Bronchial epithelial cell (primary cell): ENCODE results near the gene ABTB2. TPM values are rescaled to one million over a fixed set of nuclear protein-coding genes. Genes with fewer than 3 reads are reported as not detected.

Experiments
- DNase-seq: peaks from one replicate; pipeline ENCODE4 v3.0.0-alpha.2; 2010; ENCODE audit warnings: low read depth
- FAIRE-seq: peaks from 2 replicates; lab custom pipeline; 2011; peaks lifted over from hg19 to GRCh38; lab: Jason Lieb, UNC
- H3K27me3 ChIP-seq: 2 replicates; pipeline ENCODE4 v1.5.1; 2011; ENCODE audit warnings: low read length; ENCODE audit not compliant: control insufficient read depth, insufficient read depth
- H3K36me3 ChIP-seq: 2 replicates; pipeline ENCODE4 v1.5.1; 2011; ENCODE audit warnings: low read length; ENCODE audit not compliant: control insufficient read depth, insufficient read depth
- H3K4me3 ChIP-seq: 2 replicates; pipeline ENCODE4 v1.5.1; 2011; ENCODE audit warnings: mild to moderate bottlenecking, low read depth, low read length, control low read depth
- total RNA-seq: library from RNA; depleted of rRNA; stranded (reverse); fragments of >200 nt; gene quantifications from 2 replicates; pipeline ENCODE4 v1.2.1, GENCODE V29; 2014
- TF ChIP-seq, protein P1 (sequence below): IDR thresholded peaks from 2 replicates; pipeline ENCODE4 v1.5.1; 2011; ENCODE audit warnings: mild to moderate bottlenecking, moderate library complexity, low read length, control low read depth, inconsistent platforms; ENCODE audit not compliant: insufficient read depth, severe bottlenecking

ABTB2 gene
- total RNA-seq, 1 donor from 2014 or later: 0.53 TPM

DNA sequence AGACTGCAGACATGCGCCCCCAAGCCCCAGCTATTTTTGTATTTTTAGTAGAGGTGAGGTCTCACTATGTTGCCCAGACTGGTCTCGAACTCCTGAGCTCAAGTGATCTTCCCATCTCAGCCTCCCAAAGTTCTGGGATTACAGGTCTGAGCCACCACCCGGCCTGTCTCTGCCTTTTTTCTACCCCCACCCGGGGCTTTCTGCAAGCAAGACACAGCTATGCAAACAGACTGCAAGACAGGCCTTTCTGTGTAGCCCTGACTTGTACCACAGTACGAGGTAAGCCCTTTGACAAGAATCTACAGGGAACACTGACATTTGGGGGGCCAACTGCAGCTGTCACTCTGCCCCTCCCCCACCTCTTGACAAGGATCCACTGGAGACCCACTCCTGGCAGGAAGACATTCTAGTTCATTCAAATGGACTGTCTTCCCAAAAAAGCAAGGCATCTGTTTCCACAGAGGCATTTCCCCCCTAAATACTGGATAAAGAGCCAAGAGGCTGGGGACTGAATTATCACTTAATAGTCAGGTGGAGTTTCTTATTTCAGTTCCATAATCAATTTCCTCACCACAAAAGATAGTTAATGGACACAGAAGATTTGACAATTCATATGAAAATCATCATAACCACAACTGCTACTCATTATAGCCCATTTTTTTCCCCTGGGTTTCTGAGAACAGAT lies 118.2 kb downstream of the ABTB2 start:
- Histone ChIP-seq H3K4me3 (no peak overlapping the region), H3K36me3 (no peaks in the 10 kb centered on the region), H3K27me3 (no peaks in the 10 kb centered on the region)
- FAIRE-seq (no peak), DNase-seq (no peak)
- TF ChIP-seq, protein P1, sequence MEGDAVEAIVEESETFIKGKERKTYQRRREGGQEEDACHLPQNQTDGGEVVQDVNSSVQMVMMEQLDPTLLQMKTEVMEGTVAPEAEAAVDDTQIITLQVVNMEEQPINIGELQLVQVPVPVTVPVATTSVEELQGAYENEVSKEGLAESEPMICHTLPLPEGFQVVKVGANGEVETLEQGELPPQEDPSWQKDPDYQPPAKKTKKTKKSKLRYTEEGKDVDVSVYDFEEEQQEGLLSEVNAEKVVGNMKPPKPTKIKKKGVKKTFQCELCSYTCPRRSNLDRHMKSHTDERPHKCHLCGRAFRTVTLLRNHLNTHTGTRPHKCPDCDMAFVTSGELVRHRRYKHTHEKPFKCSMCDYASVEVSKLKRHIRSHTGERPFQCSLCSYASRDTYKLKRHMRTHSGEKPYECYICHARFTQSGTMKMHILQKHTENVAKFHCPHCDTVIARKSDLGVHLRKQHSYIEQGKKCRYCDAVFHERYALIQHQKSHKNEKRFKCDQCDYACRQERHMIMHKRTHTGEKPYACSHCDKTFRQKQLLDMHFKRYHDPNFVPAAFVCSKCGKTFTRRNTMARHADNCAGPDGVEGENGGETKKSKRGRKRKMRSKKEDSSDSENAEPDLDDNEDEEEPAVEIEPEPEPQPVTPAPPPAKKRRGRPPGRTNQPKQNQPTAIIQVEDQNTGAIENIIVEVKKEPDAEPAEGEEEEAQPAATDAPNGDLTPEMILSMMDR: no peak

DNA sequence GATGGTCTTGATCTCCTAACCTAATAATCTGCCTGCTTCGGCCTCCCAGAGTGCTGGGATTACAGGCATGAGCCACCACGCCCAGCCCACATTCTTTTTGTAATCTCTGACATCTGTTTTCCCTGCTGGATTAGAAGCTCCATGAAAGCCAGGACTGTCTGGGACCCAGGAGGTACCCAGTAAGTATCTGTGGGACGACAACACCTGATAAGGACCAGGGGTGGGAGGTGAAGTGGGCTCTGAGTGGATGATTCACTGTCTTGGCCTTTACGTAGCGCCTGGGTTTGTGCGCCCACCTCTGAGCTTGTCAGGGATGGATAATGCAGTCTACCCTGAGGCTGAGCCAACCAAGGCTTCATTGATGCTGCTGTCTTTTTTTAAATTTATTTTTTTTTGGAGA lies 118.8 kb downstream of the ABTB2 start:
- Histone ChIP-seq H3K4me3 (no peak overlapping the region), H3K36me3 (no peaks in the 10 kb centered on the region), H3K27me3 (no peaks in the 10 kb centered on the region)
- DNase-seq (no peak), FAIRE-seq (no peak)
- TF ChIP-seq, protein P1: no peak

DNA sequence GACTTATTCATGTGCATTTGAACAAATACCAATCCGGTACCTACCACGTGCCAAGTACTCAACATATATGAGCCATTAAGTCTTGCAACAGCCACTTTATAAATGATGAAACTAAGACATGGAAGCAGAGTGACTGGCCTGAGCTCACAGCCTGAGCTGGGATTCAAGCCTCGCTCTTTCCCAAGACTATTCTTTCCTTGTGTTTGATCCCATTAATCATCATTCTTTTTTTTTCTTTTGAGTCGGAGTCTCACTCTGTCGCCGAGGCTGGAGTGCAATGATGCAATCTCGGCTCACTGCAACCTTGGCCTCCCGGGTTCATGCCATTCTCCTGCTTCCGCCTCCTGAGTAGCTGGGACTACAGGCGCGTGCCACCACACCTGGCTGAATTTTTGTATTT lies 119.3 kb downstream of the ABTB2 start:
- H3K27me3 ChIP-seq: no peaks in the 10 kb centered on the region
- FAIRE-seq (no peak), DNase-seq (peak; percentile 96)
- TF ChIP-seq, protein P1: no peak
- no peak overlapping the region for H3K4me3 ChIP-seq
- no peaks in the 10 kb centered on the region for H3K36me3 ChIP-seq

DNA sequence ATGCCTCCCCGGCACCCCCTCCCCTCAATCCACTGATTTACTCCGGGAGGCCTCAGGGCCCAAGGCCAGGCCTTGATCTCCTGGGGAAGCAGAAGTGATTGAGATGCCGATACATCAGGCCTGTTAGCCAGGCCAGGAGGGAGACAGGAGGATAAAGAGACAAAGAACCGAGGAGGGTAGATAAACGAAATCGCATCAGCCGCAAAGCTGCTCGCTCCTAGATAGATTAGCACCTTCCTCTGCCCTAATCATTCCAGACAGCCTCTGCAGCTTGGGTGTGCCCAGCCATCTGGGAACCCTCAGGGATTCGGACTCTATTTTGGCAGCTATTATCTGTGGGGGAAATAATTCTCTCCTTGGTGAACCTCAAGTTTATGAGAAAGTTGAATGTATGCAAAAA lies 121.2 kb downstream of the ABTB2 start:
- TF ChIP-seq, protein P1: no peak
- Histone ChIP-seq H3K4me3 (no peak overlapping the region), H3K36me3 (no peaks in the 10 kb centered on the region), H3K27me3 (no peaks in the 10 kb centered on the region)
- FAIRE-seq (no peak), DNase-seq (no peak)

DNA sequence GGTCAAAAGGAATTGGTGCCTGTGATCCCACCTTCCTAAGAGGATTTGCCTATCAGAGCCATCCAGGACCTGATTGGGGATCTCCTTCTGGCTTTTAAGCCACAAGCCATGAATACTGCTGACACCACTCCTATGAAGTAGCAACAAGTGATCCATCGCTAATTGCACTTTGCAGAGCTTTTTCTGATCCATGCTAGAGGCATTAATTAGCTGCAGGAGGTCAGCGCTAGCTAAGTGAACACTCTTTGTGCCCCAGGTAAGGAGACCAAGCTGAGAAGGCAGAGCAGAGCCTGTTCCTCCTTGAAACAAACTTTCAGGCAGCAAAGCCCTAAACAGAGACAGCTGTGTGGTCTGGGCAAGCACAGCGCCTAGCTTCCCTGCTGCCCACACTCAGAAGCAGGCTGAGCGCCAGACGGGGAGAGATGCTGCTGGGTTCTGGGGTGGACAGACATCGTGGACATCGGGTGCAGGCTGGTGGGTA lies 122.2 kb downstream of the ABTB2 start:
- Histone ChIP-seq H3K27me3 (no peaks in the 10 kb centered on the region), H3K4me3 (no peak overlapping the region), H3K36me3 (no peaks in the 10 kb centered on the region)
- TF ChIP-seq, protein P1: no peak
- no peak for DNase-seq
- peak; percentile 43 for FAIRE-seq

DNA sequence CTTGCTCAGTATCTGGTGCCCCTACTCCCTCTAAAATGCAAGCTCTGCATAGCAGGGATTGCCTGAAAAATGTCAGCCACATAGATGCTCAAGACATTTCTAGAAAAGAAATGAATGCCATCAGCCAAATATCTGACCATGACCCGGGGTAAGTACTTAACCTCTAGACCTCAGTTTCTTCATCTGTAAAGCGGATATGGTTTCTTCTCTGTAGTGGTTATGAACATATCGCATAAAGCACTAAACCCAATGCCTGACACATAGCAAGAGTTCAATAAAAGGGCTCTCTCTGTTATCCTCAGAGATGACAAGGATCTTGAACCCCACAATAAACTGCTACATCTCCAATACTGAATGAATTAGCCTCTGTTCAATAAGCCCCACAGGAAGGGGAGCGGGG lies 122.6 kb downstream of the ABTB2 start:
- Histone ChIP-seq H3K4me3 (no peak overlapping the region), H3K27me3 (no peaks in the 10 kb centered on the region), H3K36me3 (no peaks in the 10 kb centered on the region)
- TF ChIP-seq, protein P1: no peak
- DNase-seq: no peak
- no peak for FAIRE-seq
